GM12891 (cell line): ENCODE results near the gene C18orf63.

Source experiments
- PAX5 ChIP-seq: IDR thresholded peaks from 2 replicates; pipeline ENCODE4 v1.6.1; 2011; ENCODE audit warnings: low read length, moderate library complexity, mild to moderate bottlenecking; ENCODE audit not compliant: insufficient read depth, severe bottlenecking
- POLR2A ChIP-seq: IDR thresholded peaks from 2 replicates; pipeline ENCODE4 v1.6.1; 2011; ENCODE audit warnings: low read depth, low read length, control low read depth
- POLR2AphosphoS5 ChIP-seq: IDR thresholded peaks from 2 replicates; pipeline ENCODE4 v1.6.1; 2011; ENCODE audit warnings: low read depth, low read length, control low read depth
- SPI1 ChIP-seq: IDR thresholded peaks from 2 replicates; pipeline ENCODE4 v1.6.1; 2011; ENCODE audit warnings: low read depth, low read length, control low read depth
- TAF1 ChIP-seq: IDR thresholded peaks from 2 replicates; pipeline ENCODE4 v1.6.1; 2011; ENCODE audit warnings: low read depth, low read length, control low read depth

DNA sequence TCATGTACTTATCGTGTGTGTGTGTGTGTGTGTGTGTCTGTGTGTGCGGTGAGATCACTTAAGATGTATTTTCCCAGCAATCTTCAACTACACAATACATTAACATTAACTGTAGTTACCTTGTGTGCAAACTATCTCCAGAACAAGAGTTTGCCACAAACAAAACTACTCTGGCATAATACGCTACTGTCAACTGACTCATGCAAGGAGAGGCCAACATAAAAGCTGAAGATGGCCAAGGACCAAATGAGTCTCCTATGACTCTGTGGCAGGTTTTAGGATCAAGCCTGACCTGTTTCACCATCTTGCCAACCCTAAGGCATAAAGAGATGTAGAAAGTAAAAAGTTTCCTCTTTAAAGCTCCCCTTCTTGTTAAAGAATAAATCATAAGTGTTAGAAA is 44.0 kb upstream of the C18orf63 start:
- TF ChIP-seq POLR2A = no peak
- TF ChIP-seq TAF1 = no peak
- TF ChIP-seq SPI1 = no peak
- no peak for TF ChIP-seq POLR2AphosphoS5
- TF ChIP-seq PAX5 = no peak
